CD4-positive, alpha-beta T cell (primary cell): ENCODE measurements around the gene RPGRIP1. TPM values are rescaled to one million over a fixed set of nuclear protein-coding genes. Genes with fewer than 3 reads are reported as not detected.
A peak's percentile ranks its signal among the peaks of the same experiment; 100 is the strongest.

ENCODE experiments used
- ATAC-seq: fragments of 200-7000 bp; cut with Tn5 transposase; one replicate; pipeline ENCODE4 v1.10.0; 2022; ENCODE audit warnings: mild to moderate bottlenecking; ENCODE audit not compliant: poor library complexity
- CTCF ChIA-PET: fragments of 350-600 bp; sonication (Branson Sonifier 250); formaldehyde crosslinking; loops from one replicate; lab custom pipeline; 2021; ENCODE audit warnings: antibody characterized with exemption, inconsistent platforms; lab: Charles Lee
- POLR2A ChIA-PET: fragments of 350-600 bp; sonication (Branson Sonifier 250); formaldehyde crosslinking; loops from one replicate; lab custom pipeline; 2021; ENCODE audit warnings: antibody characterized with exemption, inconsistent platforms; lab: Charles Lee
- DNase-seq, 14 experiments: peaks; one replicate each; pipeline ENCODE4 v3.0.0-alpha.2; 2013 to 2020; ENCODE audit warnings: mixed read lengths in 2 of 14
- H3K27ac ChIP-seq, 2 donors: one replicate each; pipeline versions ENCODE4 v1.5.1 to v1.7.0; 2013; ENCODE audit warnings: low read length in 2 of 2, low read depth in 1 of 2, mild to moderate bottlenecking in 1 of 2
- H3K27me3 ChIP-seq, 2 experiments: 1 replicate in 1 of 2; 2 replicates in 1 of 2; pipeline versions ENCODE4 v1.6.1 to v1.7.0; 2013; ENCODE audit warnings: low read length in 2 of 2, control low read depth in 1 of 2, mild to moderate bottlenecking in 1 of 2, moderate library complexity in 1 of 2; ENCODE audit not compliant: insufficient read depth in 2 of 2, control insufficient read depth in 1 of 2
- H3K36me3 ChIP-seq: one replicate; pipeline ENCODE4 v1.6.1; 2013; ENCODE audit warnings: low read length, control low read depth; ENCODE audit not compliant: insufficient read depth
- H3K4me1 ChIP-seq: one replicate; pipeline ENCODE4 v1.6.1; 2013; ENCODE audit warnings: low read length, control low read depth; ENCODE audit not compliant: insufficient read depth
- H3K4me3 ChIP-seq: one replicate; pipeline ENCODE4 v1.5.1; 2013; ENCODE audit warnings: mild to moderate bottlenecking, low read length, moderate library complexity
- H3K9me3 ChIP-seq, 2 experiments: 1 replicate in 1 of 2; 2 replicates in 1 of 2; pipeline versions ENCODE4 v1.6.1 to v1.7.0; 2013; ENCODE audit warnings: low read length in 2 of 2, mild to moderate bottlenecking in 2 of 2, control low read depth in 1 of 2, moderate library complexity in 1 of 2; ENCODE audit not compliant: control insufficient read depth in 1 of 2, insufficient read depth in 1 of 2
- H3K27ac Mint-ChIP-seq: one replicate; pipeline ENCODE4 v1.8.0; 2020; ENCODE audit warnings: mixed read lengths
- H3K27me3 Mint-ChIP-seq: one replicate; pipeline ENCODE4 v1.8.0; 2021; ENCODE audit warnings: mixed read lengths
- H3K36me3 Mint-ChIP-seq: one replicate; pipeline ENCODE4 v1.8.0; 2021; ENCODE audit warnings: low read depth, mixed read lengths
- H3K4me1 Mint-ChIP-seq: one replicate; pipeline ENCODE4 v1.8.0; 2021; ENCODE audit warnings: low read depth, mixed read lengths
- H3K4me3 Mint-ChIP-seq: one replicate; pipeline ENCODE4 v1.8.0; 2020; ENCODE audit warnings: mild to moderate bottlenecking, mixed read lengths
- H3K9me3 Mint-ChIP-seq: one replicate; pipeline ENCODE4 v1.8.0; 2020; ENCODE audit warnings: mixed read lengths
- CTCF ChIP-seq: fragments of 200-600 bp; IDR thresholded peaks from one replicate; pipeline ENCODE4 v1.8.0; 2022; ENCODE audit warnings: antibody characterized with exemption, mild to moderate bottlenecking
- intact Hi-C, 2 experiments: fragments of 100-400 bp; cut with DNase I in 1 of 2; cut with micrococcal nuclease in 1 of 2; formaldehyde crosslinking; loops; one replicate each; pipeline versions ENCODE4 v1.15.1 to v1.9.0; 2023 to 2025; cut with DNase I, micrococcal nuclease
- total RNA-seq, 174 experiments: library from RNA in 2 of 174; stranded (reverse) in 2 of 174; gene quantifications; one replicate each; pipeline ENCODE4 v1.2.3 and lab custom pipeline; 2021 to 2026

RPGRIP1 gene
- total RNA-seq, 2 experiments from 2014 or later = not detected

DNA sequence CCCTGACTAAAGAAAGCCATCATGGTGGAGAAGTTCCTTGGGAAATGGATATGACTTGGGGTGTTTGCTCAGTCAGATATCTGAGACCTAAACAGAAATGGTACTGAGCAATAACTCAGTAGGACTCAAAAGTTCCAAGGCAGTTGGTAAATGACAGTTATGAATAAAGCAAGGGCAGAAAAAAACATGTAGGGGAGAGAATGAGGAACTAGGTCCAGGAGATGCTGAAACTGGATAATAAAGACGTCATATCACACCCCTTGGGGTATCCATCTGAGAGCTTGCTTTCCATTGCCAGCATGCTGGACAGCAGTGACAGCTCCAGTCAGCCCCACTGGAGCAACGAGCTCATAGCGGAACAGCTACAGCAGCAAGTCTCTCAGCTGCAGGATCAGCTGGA is 37.5 kb downstream of the RPGRIP1 start:
- H3K36me3 Mint-ChIP-seq = no peaks in the 10 kb centered on the region
- DNase-seq (peak in 2 of 14 experiments; percentile 4 to 17), ATAC-seq (no peak)
- H3K9me3 Mint-ChIP-seq = no peaks in the 10 kb centered on the region
- POLR2A ChIA-PET = no interaction called here
- H3K9me3 ChIP-seq = no peaks in the 10 kb centered on the region
- H3K27me3 ChIP-seq = peaks cover 0 to 3% of the 10 kb centered on the region in 2 experiments
- no peak overlapping the region for H3K27ac ChIP-seq
- peaks cover 10% of the 10 kb centered on the region for H3K4me1 Mint-ChIP-seq
- intact Hi-C loops = no loop called here
- no peak overlapping the region for H3K4me3 ChIP-seq
- no peaks in the 10 kb centered on the region for H3K36me3 ChIP-seq
- peaks cover 5% of the 10 kb centered on the region for H3K4me1 ChIP-seq
- no peak overlapping the region for H3K27ac Mint-ChIP-seq
- CTCF ChIA-PET = no interaction called here
- peaks cover 5% of the 10 kb centered on the region for H3K27me3 Mint-ChIP-seq
- H3K4me3 Mint-ChIP-seq = no peak overlapping the region
- TF ChIP-seq CTCF = no peak

DNA sequence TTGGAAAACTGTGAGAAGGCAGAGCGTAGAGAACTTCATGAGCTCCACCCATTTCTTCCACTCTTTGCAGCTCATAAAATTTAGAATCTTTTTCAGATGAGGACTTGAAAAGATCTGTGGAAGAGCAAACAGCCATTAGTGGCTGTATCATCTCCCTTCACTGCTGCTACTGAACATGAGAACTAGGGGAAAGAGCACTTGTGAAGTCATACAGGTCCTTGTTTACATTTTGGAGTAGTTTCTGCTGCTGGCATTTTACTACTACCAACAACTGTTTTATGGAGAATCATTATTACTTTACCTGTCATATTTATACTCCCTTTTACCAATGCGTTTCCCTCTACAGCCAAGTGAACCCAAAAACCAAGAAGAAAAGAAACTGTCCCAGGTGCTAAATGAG is 41.0 kb downstream of the RPGRIP1 start:
- DNase-seq (no peak), ATAC-seq (no peak)
- no peaks in the 10 kb centered on the region for H3K9me3 ChIP-seq
- POLR2A ChIA-PET = no interaction called here
- H3K27me3 ChIP-seq = no peaks in the 10 kb centered on the region
- intact Hi-C loops = no loop called here
- no peak overlapping the region for H3K4me3 ChIP-seq
- CTCF ChIA-PET = no interaction called here
- peaks cover 5% of the 10 kb centered on the region for H3K4me1 ChIP-seq
- peaks cover 10% of the 10 kb centered on the region for H3K4me1 Mint-ChIP-seq
- TF ChIP-seq CTCF = no peak
- H3K36me3 ChIP-seq = no peaks in the 10 kb centered on the region
- no peak overlapping the region for H3K4me3 Mint-ChIP-seq
- no peaks in the 10 kb centered on the region for H3K9me3 Mint-ChIP-seq
- no peak overlapping the region for H3K27ac ChIP-seq
- H3K27me3 Mint-ChIP-seq = peaks cover 9% of the 10 kb centered on the region
- H3K36me3 Mint-ChIP-seq = no peaks in the 10 kb centered on the region
- H3K27ac Mint-ChIP-seq = no peak overlapping the region

GRCh38 chr14:21322716-21323115 is 42.8 kb downstream of the RPGRIP1 start:
- peaks cover 5% of the 10 kb centered on the region for H3K27me3 Mint-ChIP-seq
- DNase-seq (no peak), ATAC-seq (no peak)
- Histone ChIP-seq H3K27me3 (no peaks in the 10 kb centered on the region), H3K27ac (no peak overlapping the region), H3K4me3 (no peak overlapping the region), H3K4me1 (peaks cover 5% of the 10 kb centered on the region), H3K36me3 (no peaks in the 10 kb centered on the region), H3K9me3 (no peaks in the 10 kb centered on the region)
- intact Hi-C loops = no loop called here
- peaks cover 10% of the 10 kb centered on the region for H3K4me1 Mint-ChIP-seq
- no peaks in the 10 kb centered on the region for H3K9me3 Mint-ChIP-seq
- H3K36me3 Mint-ChIP-seq = no peaks in the 10 kb centered on the region
- H3K4me3 Mint-ChIP-seq = no peak overlapping the region
- ChIA-PET POLR2A (no interaction called here), CTCF (no interaction called here)
- no peak for TF ChIP-seq CTCF
- H3K27ac Mint-ChIP-seq = no peak overlapping the region
